ENCODE results near the gene SH2D2A. TPM values are rescaled to one million over a fixed set of nuclear protein-coding genes. Genes with fewer than 3 reads are reported as not detected.

SH2D2A gene
- total RNA-seq, 2 experiments from 2014 or later, result 56.3 to 63.5 TPM

GRCh38 chr1:156858555-156858956, 41.9 kb upstream of the SH2D2A start:
- no peak for DNase-seq
- no peak overlapping the region for H3K4me3 Mint-ChIP-seq
- peaks cover 35% of the 10 kb centered on the region for H3K4me1 Mint-ChIP-seq
- no peak overlapping the region for H3K27ac Mint-ChIP-seq
- peaks cover 49% of the 10 kb centered on the region for H3K27me3 Mint-ChIP-seq
- no peaks in the 10 kb centered on the region for H3K9me3 Mint-ChIP-seq
- ChIA-PET POLR2A (no interaction called here), CTCF (interaction anchor here (1.2 to 13.0 kb wide), 9 partner anchors 10 to 169 kb away, joined by 3 to 247 read pairs (median 14); partner anchors contain the start of genes ISG20L2, METTL25B and SH2D2A)
- H3K36me3 Mint-ChIP-seq (ENCODE audit: low read depth), result no peaks in the 10 kb centered on the region

GRCh38 chr1:156857532-156857931, 40.9 kb upstream of the SH2D2A start:
- H3K4me3 Mint-ChIP-seq, result no peak overlapping the region
- CTCF ChIA-PET, result interaction anchor here (1.2 to 13.0 kb wide), 6 partner anchors 9 to 168 kb away, joined by 3 to 247 read pairs (median 43); partner anchors contain the start of genes ISG20L2 and METTL25B
- H3K27ac Mint-ChIP-seq, result no peak overlapping the region
- H3K9me3 Mint-ChIP-seq, result no peaks in the 10 kb centered on the region
- peaks cover 25% of the 10 kb centered on the region for H3K4me1 Mint-ChIP-seq
- peaks cover 49% of the 10 kb centered on the region for H3K27me3 Mint-ChIP-seq
- H3K36me3 Mint-ChIP-seq (ENCODE audit: low read depth), result no peaks in the 10 kb centered on the region
- no peak for DNase-seq
- POLR2A ChIA-PET, result interaction anchor here (1.1 kb wide), 1 partner anchor 10 kb away, joined by 4 read pairs; no protein-coding TSS in a partner anchor

GRCh38 chr1:156856282-156856785, 39.7 kb upstream of the SH2D2A start:
- H3K27ac Mint-ChIP-seq, result no peak overlapping the region
- POLR2A ChIA-PET, result no interaction called here
- H3K36me3 Mint-ChIP-seq (ENCODE audit: low read depth), result no peaks in the 10 kb centered on the region
- CTCF ChIA-PET, result interaction anchor here (0.6 to 13.0 kb wide), 5 partner anchors 19 to 327 kb away, joined by 3 to 247 read pairs (median 76); partner anchors contain the start of genes ISG20L2 and METTL25B
- no peaks in the 10 kb centered on the region for H3K9me3 Mint-ChIP-seq
- DNase-seq, result no peak
- H3K4me1 Mint-ChIP-seq, result peaks cover 16% of the 10 kb centered on the region
- H3K27me3 Mint-ChIP-seq, result peaks cover 42% of the 10 kb centered on the region
- H3K4me3 Mint-ChIP-seq, result no peak overlapping the region

- Mint-ChIP-seq H3K27me3 (peaks cover 35% of the 10 kb centered on the region), H3K27ac (no peak overlapping the region), H3K36me3 (ENCODE audit: low read depth) (no peaks in the 10 kb centered on the region), H3K4me1 (peaks cover 9% of the 10 kb centered on the region), H3K9me3 (no peaks in the 10 kb centered on the region), H3K4me3 (no peak overlapping the region)
- no peak for DNase-seq
- POLR2A ChIA-PET, result no interaction called here
- CTCF ChIA-PET, result interaction anchor here (1.2 to 13.0 kb wide), 6 partner anchors 7 to 127 kb away, joined by 3 to 247 read pairs (median 40); partner anchors contain the start of genes ISG20L2 and METTL25B
Measured at GRCh38 chr1:156854634-156855033, 38.0 kb upstream of the SH2D2A start.

GRCh38 chr1:156853761-156854160, 37.1 kb upstream of the SH2D2A start:
- H3K4me3 Mint-ChIP-seq, result no peak overlapping the region
- H3K27me3 Mint-ChIP-seq, result peaks cover 34% of the 10 kb centered on the region
- H3K36me3 Mint-ChIP-seq (ENCODE audit: low read depth), result no peaks in the 10 kb centered on the region
- no peak overlapping the region for H3K27ac Mint-ChIP-seq
- peaks cover 10% of the 10 kb centered on the region for H3K4me1 Mint-ChIP-seq
- ChIA-PET POLR2A (no interaction called here), CTCF (interaction anchor here (0.5 to 13.0 kb wide), 3 partner anchors 17 to 164 kb away, joined by 3 to 158 read pairs (median 4); no protein-coding TSS in a partner anchor)
- no peaks in the 10 kb centered on the region for H3K9me3 Mint-ChIP-seq
- DNase-seq, result no peak

GRCh38 chr1:156852418-156852874, 35.8 kb upstream of the SH2D2A start:
- ChIA-PET CTCF (interaction anchor here (1.0 to 13.0 kb wide), 3 partner anchors 9 to 38 kb away, joined by 3 to 158 read pairs (median 69); partner anchors contain the start of genes INSRR and NTRK1), POLR2A (interaction anchor here (0.6 kb wide), 1 partner anchor 129 kb away, joined by 3 read pairs; no protein-coding TSS in a partner anchor)
- no peaks in the 10 kb centered on the region for H3K9me3 Mint-ChIP-seq

GRCh38 chr1:156851779-156852417, 35.2 kb upstream of the SH2D2A start:
- peaks cover 29% of the 10 kb centered on the region for H3K27me3 Mint-ChIP-seq
- no peak for DNase-seq
- POLR2A ChIA-PET, result no interaction called here
- H3K9me3 Mint-ChIP-seq, result no peaks in the 10 kb centered on the region
- CTCF ChIA-PET, result interaction anchor here (1.0 to 13.0 kb wide), 3 partner anchors 9 to 38 kb away, joined by 3 to 158 read pairs (median 69); partner anchors contain the start of genes INSRR and NTRK1
- no peak overlapping the region for H3K4me3 Mint-ChIP-seq
- no peaks in the 10 kb centered on the region for H3K36me3 Mint-ChIP-seq (ENCODE audit: low read depth)
- H3K4me1 Mint-ChIP-seq, result peaks cover 20% of the 10 kb centered on the region
- H3K27ac Mint-ChIP-seq, result no peak overlapping the region

More at GRCh38 chr1:156852418-156852874, 35.8 kb upstream of the SH2D2A start:
- DNase-seq, result no peak
- H3K36me3 Mint-ChIP-seq (ENCODE audit: low read depth), result no peaks in the 10 kb centered on the region
- H3K27ac Mint-ChIP-seq, result no peak overlapping the region
- no peak overlapping the region for H3K4me3 Mint-ChIP-seq
- H3K27me3 Mint-ChIP-seq, result peaks cover 28% of the 10 kb centered on the region
- H3K4me1 Mint-ChIP-seq, result peaks cover 20% of the 10 kb centered on the region

- DNase-seq, result no peak
- Mint-ChIP-seq H3K4me1 (peaks cover 27% of the 10 kb centered on the region), H3K27me3 (peaks cover 44% of the 10 kb centered on the region), H3K4me3 (peak overlapping the region; percentile 38), H3K9me3 (no peaks in the 10 kb centered on the region), H3K27ac (peak overlapping the region; percentile 78), H3K36me3 (ENCODE audit: low read depth) (peaks cover 2% of the 10 kb centered on the region)
- ChIA-PET CTCF (interaction anchor here (0.6 to 7.6 kb wide), 10 partner anchors 9 to 259 kb away, joined by 3 to 69 read pairs (median 8); partner anchors contain the start of genes INSRR, MRPL24 and NTRK1), POLR2A (interaction anchor here (0.9 to 1.1 kb wide), 2 partner anchors 33 to 350 kb away, joined by 4 read pairs; partner anchors contain the start of gene SH2D2A)
Measured at GRCh38 chr1:156849151-156849496, 32.5 kb upstream of the SH2D2A start.

GRCh38 chr1:156848461-156849150, 32.0 kb upstream of the SH2D2A start:
- Mint-ChIP-seq H3K27ac (peak overlapping the region; percentile 78), H3K4me3 (peak overlapping the region; percentile 38), H3K9me3 (no peaks in the 10 kb centered on the region), H3K36me3 (ENCODE audit: low read depth) (peaks cover 2% of the 10 kb centered on the region), H3K4me1 (peaks cover 30% of the 10 kb centered on the region), H3K27me3 (peaks cover 48% of the 10 kb centered on the region)
- ChIA-PET POLR2A (interaction anchor here (0.9 to 1.1 kb wide), 2 partner anchors 33 to 350 kb away, joined by 4 read pairs; partner anchors contain the start of gene SH2D2A), CTCF (interaction anchor here (1.0 to 7.6 kb wide), 9 partner anchors 9 to 122 kb away, joined by 3 to 69 read pairs (median 9); partner anchors contain the start of genes INSRR, MRPL24 and NTRK1)
- DNase-seq, result peak; percentile 80

GRCh38 chr1:156847591-156848460, 31.2 kb upstream of the SH2D2A start:
- no peak overlapping the region for H3K27ac Mint-ChIP-seq
- peaks cover 2% of the 10 kb centered on the region for H3K36me3 Mint-ChIP-seq (ENCODE audit: low read depth)
- H3K4me3 Mint-ChIP-seq, result peak overlapping the region; percentile 20
- no peak for DNase-seq
- peaks cover 53% of the 10 kb centered on the region for H3K27me3 Mint-ChIP-seq
- no peaks in the 10 kb centered on the region for H3K9me3 Mint-ChIP-seq
- CTCF ChIA-PET, result interaction anchor here (0.9 to 7.6 kb wide), 10 partner anchors 7 to 121 kb away, joined by 3 to 69 read pairs (median 8); partner anchors contain the start of genes INSRR, NTRK1 and SH2D2A
- H3K4me1 Mint-ChIP-seq, result peaks cover 30% of the 10 kb centered on the region
- POLR2A ChIA-PET, result interaction anchor here (0.6 to 1.1 kb wide), 3 partner anchors 10 to 349 kb away, joined by 4 read pairs; partner anchors contain the start of gene SH2D2A

GRCh38 chr1:156846643-156847042, 30.0 kb upstream of the SH2D2A start:
- H3K27me3 Mint-ChIP-seq, result peaks cover 64% of the 10 kb centered on the region

More at GRCh38 chr1:156846643-156847042, 30.0 kb upstream of the SH2D2A start:
- Mint-ChIP-seq H3K4me3 (no peak overlapping the region), H3K27ac (no peak overlapping the region), H3K36me3 (ENCODE audit: low read depth) (peaks cover 2% of the 10 kb centered on the region), H3K4me1 (peaks cover 30% of the 10 kb centered on the region), H3K9me3 (no peaks in the 10 kb centered on the region)
- DNase-seq, result no peak
- ChIA-PET CTCF (interaction anchor here (0.9 to 7.6 kb wide), 8 partner anchors 8 to 157 kb away, joined by 3 to 69 read pairs (median 4); partner anchors contain the start of genes INSRR, NTRK1 and SH2D2A), POLR2A (interaction anchor here (0.6 kb wide), 1 partner anchor 210 kb away, joined by 4 read pairs; no protein-coding TSS in a partner anchor)

Data from activated CD4-positive, alpha-beta T cell treated with anti-CD3 and anti-CD28 coated beads, Interleukin-2, amount 10 ng/mL, durations not matched to agents 7 days and 5 days (primary cell).